GM18868 (cell line): ENCODE measurements around the gene ABL1.

Source experiments
- ATAC-seq: cut with Tn5 transposase; IDR thresholded peaks from one replicate; pipeline ENCODE4 v1.9.1; 2021; ENCODE audit warnings: mild to moderate bottlenecking, moderate library complexity; ENCODE audit not compliant: unreplicated experiment

ABL1 gene

GRCh38 chr9:130824643-130825350 is 10.3 kb upstream of the ABL1 start:
- no peak for ATAC-seq

- ATAC-seq = no peak
These were observed 9.8 kb upstream of the ABL1 start for GRCh38 chr9:130825351-130825651.

- ATAC-seq = no peak
These were observed 9.2 kb upstream of the ABL1 start for GRCh38 chr9:130825809-130826208.

- ATAC-seq = no peak
These were observed 5.3 kb upstream of the ABL1 start for GRCh38 chr9:130829762-130830161.

GRCh38 chr9:130830231-130830760 is 4.8 kb upstream of the ABL1 start:
- no peak for ATAC-seq

- no peak for ATAC-seq
These were observed 4.0 kb upstream of the ABL1 start for GRCh38 chr9:130831077-130831476.

- no peak for ATAC-seq
These were observed 1.7 kb upstream of the ABL1 start for GRCh38 chr9:130833031-130833990.

GRCh38 chr9:130835441-130836298 is 616 bp downstream of the ABL1 start:
- ATAC-seq = no peak

GRCh38 chr9:130837002-130837511 is 2.0 kb downstream of the ABL1 start:
- ATAC-seq = no peak

GRCh38 chr9:130837643-130838042 is 2.6 kb downstream of the ABL1 start:
- no peak for ATAC-seq

GRCh38 chr9:130839132-130840111 is 4.4 kb downstream of the ABL1 start:
- ATAC-seq = no peak

GRCh38 chr9:130842545-130842944 is 7.5 kb downstream of the ABL1 start:
- no peak for ATAC-seq

GRCh38 chr9:130843049-130843908 is 8.2 kb downstream of the ABL1 start:
- no peak for ATAC-seq

GRCh38 chr9:130844044-130844451 is 9.0 kb downstream of the ABL1 start:
- no peak for ATAC-seq

GRCh38 chr9:130845254-130845653 is 10.2 kb downstream of the ABL1 start:
- ATAC-seq = no peak

- no peak for ATAC-seq
These were observed 10.9 kb downstream of the ABL1 start for GRCh38 chr9:130845901-130846481.

GRCh38 chr9:130846487-130847305 is 11.6 kb downstream of the ABL1 start:
- ATAC-seq = no peak
